ENCODE data around the gene SDK1.

SDK1 gene

GRCh38 chr7:4067874-4068273 is 766.8 kb downstream of the SDK1 start:
- DNase-seq (ENCODE audit: low spot score) = no peak
- TF ChIP-seq CTCF (IDR thresholded peaks at IDR 0.05; ENCODE audit: extremely low read depth, missing control alignments) = no peak

GRCh38 chr7:4068286-4068685 is 767.2 kb downstream of the SDK1 start:
- DNase-seq (ENCODE audit: low spot score) = no peak
- no peak for TF ChIP-seq CTCF (IDR thresholded peaks at IDR 0.05; ENCODE audit: extremely low read depth, missing control alignments)

GRCh38 chr7:4069268-4070095 is 768.4 kb downstream of the SDK1 start:
- DNase-seq (ENCODE audit: low spot score) = no peak
- no peak for TF ChIP-seq CTCF (IDR thresholded peaks at IDR 0.05; ENCODE audit: extremely low read depth, missing control alignments)

- TF ChIP-seq CTCF (IDR thresholded peaks at IDR 0.05; ENCODE audit: extremely low read depth, missing control alignments) = no peak
Observed at GRCh38 chr7:4070214-4070613, 769.2 kb downstream of the SDK1 start.

GRCh38 chr7:4071370-4072058 is 770.5 kb downstream of the SDK1 start:
- TF ChIP-seq CTCF (IDR thresholded peaks at IDR 0.05; ENCODE audit: extremely low read depth, missing control alignments) = no peak

More at GRCh38 chr7:4070214-4070613, 769.2 kb downstream of the SDK1 start:
- no peak for DNase-seq (ENCODE audit: low spot score)

GRCh38 chr7:4072161-4072925 is 771.3 kb downstream of the SDK1 start:
- no peak for TF ChIP-seq CTCF (IDR thresholded peaks at IDR 0.05; ENCODE audit: extremely low read depth, missing control alignments)
- no peak for DNase-seq (ENCODE audit: low spot score)

More at GRCh38 chr7:4071370-4072058, 770.5 kb downstream of the SDK1 start:
- DNase-seq (ENCODE audit: low spot score) = no peak

All from GM20000 (cell line).